ENCODE results near the gene TMEM108.

Gene TMEM108

GRCh38 chr3:133127381-133127780 lies 89.2 kb downstream of the TMEM108 start:
- no peaks in the 10 kb centered on the region for H3K9me3 ChIP-seq (ENCODE audit: control insufficient read depth in 5 of 5, low read length in 5 of 5)
- no peaks in the 10 kb centered on the region for H3K4me1 ChIP-seq (ENCODE audit: control insufficient read depth in 5 of 5, insufficient read depth in 5 of 5, low read length in 5 of 5)
- no peak overlapping the region for H3K9ac ChIP-seq (ENCODE audit: low read length in 5 of 5)
- H3K27me3 ChIP-seq (ENCODE audit: control insufficient read depth in 5 of 5, insufficient read depth in 4 of 5, low read length in 5 of 5), result no peaks in the 10 kb centered on the region
- no peaks in the 10 kb centered on the region for H3K36me3 ChIP-seq (ENCODE audit: control insufficient read depth in 5 of 5, insufficient read depth in 5 of 5, low read length in 5 of 5)
- H3K4me3 ChIP-seq (ENCODE audit: low read depth in 1 of 5, low read length in 5 of 5), result no peak overlapping the region
- no peak overlapping the region for H3K27ac ChIP-seq (ENCODE audit: low read depth, low read length)

- Histone ChIP-seq H3K9me3 (ENCODE audit: control insufficient read depth in 5 of 5, low read length in 5 of 5) (no peaks in the 10 kb centered on the region), H3K27me3 (ENCODE audit: control insufficient read depth in 5 of 5, insufficient read depth in 4 of 5, low read length in 5 of 5) (no peaks in the 10 kb centered on the region), H3K4me3 (ENCODE audit: low read depth in 1 of 5, low read length in 5 of 5) (no peak overlapping the region), H3K27ac (ENCODE audit: low read depth, low read length) (no peak overlapping the region), H3K9ac (ENCODE audit: low read length in 5 of 5) (no peak overlapping the region), H3K36me3 (ENCODE audit: control insufficient read depth in 5 of 5, insufficient read depth in 5 of 5, low read length in 5 of 5) (no peaks in the 10 kb centered on the region), H3K4me1 (ENCODE audit: control insufficient read depth in 5 of 5, insufficient read depth in 5 of 5, low read length in 5 of 5) (no peaks in the 10 kb centered on the region)
These were observed 92.0 kb downstream of the TMEM108 start for GRCh38 chr3:133130168-133130567.

- Histone ChIP-seq H3K27me3 (ENCODE audit: control insufficient read depth in 5 of 5, insufficient read depth in 4 of 5, low read length in 5 of 5) (no peaks in the 10 kb centered on the region), H3K36me3 (ENCODE audit: control insufficient read depth in 5 of 5, insufficient read depth in 5 of 5, low read length in 5 of 5) (no peaks in the 10 kb centered on the region), H3K9me3 (ENCODE audit: control insufficient read depth in 5 of 5, low read length in 5 of 5) (no peaks in the 10 kb centered on the region), H3K27ac (ENCODE audit: low read depth, low read length) (no peak overlapping the region), H3K9ac (ENCODE audit: low read length in 5 of 5) (no peak overlapping the region), H3K4me1 (ENCODE audit: control insufficient read depth in 5 of 5, insufficient read depth in 5 of 5, low read length in 5 of 5) (no peaks in the 10 kb centered on the region), H3K4me3 (ENCODE audit: low read depth in 1 of 5, low read length in 5 of 5) (no peak overlapping the region)
These were observed 97.1 kb downstream of the TMEM108 start for GRCh38 chr3:133135306-133135705.

DNA sequence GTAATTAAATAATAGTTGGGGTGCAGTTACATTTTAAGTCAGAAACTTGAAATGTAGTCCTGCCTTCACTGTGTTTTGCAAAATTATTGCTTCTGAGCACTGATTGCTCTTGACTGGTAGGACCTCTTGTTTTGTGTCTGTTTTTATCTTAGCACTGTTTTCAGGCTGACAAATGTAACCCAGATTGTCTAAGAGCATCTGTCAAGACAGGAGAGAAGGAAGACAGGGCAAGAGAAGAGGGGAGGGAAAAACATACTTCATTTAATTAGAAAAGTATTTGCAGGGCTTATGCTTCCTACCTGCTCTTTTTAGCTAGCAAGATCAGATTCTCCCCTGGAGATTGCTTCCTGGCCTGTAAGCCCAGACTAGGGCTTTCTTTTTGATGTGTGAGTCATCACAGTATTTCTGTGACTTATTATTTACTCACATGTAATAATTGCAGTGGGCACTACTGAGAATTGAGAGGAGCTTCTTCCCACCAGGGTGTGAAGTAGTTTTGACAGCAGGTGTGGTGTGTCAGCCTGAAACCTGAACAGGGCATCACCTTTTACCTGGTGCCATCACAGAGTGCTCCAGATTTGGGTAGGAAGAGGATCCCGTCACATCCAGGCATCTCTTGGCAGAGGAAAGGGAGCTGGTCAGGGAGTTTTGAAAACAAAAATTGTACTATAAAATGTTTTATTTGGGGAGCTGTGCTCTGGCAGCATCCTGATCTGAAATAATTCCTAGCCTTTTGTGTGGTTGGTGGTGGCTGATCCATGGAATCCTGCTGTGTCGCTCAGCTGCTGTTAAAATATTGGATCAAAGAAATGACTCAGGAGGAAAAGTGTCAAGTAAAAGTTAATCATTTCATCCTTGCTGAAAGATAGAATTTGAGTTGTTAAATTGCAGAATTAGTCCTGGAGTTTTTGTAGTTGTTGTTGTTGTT lies 98.2 kb downstream of the TMEM108 start:
- Histone ChIP-seq H3K27ac (ENCODE audit: low read depth, low read length) (no peak overlapping the region), H3K9me3 (ENCODE audit: control insufficient read depth in 5 of 5, low read length in 5 of 5) (no peaks in the 10 kb centered on the region), H3K27me3 (ENCODE audit: control insufficient read depth in 5 of 5, insufficient read depth in 4 of 5, low read length in 5 of 5) (no peaks in the 10 kb centered on the region), H3K4me1 (ENCODE audit: control insufficient read depth in 5 of 5, insufficient read depth in 5 of 5, low read length in 5 of 5) (no peaks in the 10 kb centered on the region), H3K9ac (ENCODE audit: low read length in 5 of 5) (no peak overlapping the region), H3K36me3 (ENCODE audit: control insufficient read depth in 5 of 5, insufficient read depth in 5 of 5, low read length in 5 of 5) (no peaks in the 10 kb centered on the region), H3K4me3 (ENCODE audit: low read depth in 1 of 5, low read length in 5 of 5) (no peak overlapping the region)

- Histone ChIP-seq H3K4me1 (ENCODE audit: control insufficient read depth in 5 of 5, insufficient read depth in 5 of 5, low read length in 5 of 5) (no peaks in the 10 kb centered on the region), H3K9me3 (ENCODE audit: control insufficient read depth in 5 of 5, low read length in 5 of 5) (no peaks in the 10 kb centered on the region), H3K36me3 (ENCODE audit: control insufficient read depth in 5 of 5, insufficient read depth in 5 of 5, low read length in 5 of 5) (no peaks in the 10 kb centered on the region), H3K4me3 (ENCODE audit: low read depth in 1 of 5, low read length in 5 of 5) (no peak overlapping the region), H3K9ac (ENCODE audit: low read length in 5 of 5) (no peak overlapping the region), H3K27ac (ENCODE audit: low read depth, low read length) (no peak overlapping the region), H3K27me3 (ENCODE audit: control insufficient read depth in 5 of 5, insufficient read depth in 4 of 5, low read length in 5 of 5) (no peaks in the 10 kb centered on the region)
These were observed 99.1 kb downstream of the TMEM108 start for GRCh38 chr3:133137042-133137996.

GRCh38 chr3:133138017-133138416 lies 99.8 kb downstream of the TMEM108 start:
- Histone ChIP-seq H3K4me1 (ENCODE audit: control insufficient read depth in 5 of 5, insufficient read depth in 5 of 5, low read length in 5 of 5) (no peaks in the 10 kb centered on the region), H3K9ac (ENCODE audit: low read length in 5 of 5) (no peak overlapping the region), H3K36me3 (ENCODE audit: control insufficient read depth in 5 of 5, insufficient read depth in 5 of 5, low read length in 5 of 5) (no peaks in the 10 kb centered on the region), H3K27ac (ENCODE audit: low read depth, low read length) (no peak overlapping the region), H3K9me3 (ENCODE audit: control insufficient read depth in 5 of 5, low read length in 5 of 5) (no peaks in the 10 kb centered on the region), H3K27me3 (ENCODE audit: control insufficient read depth in 5 of 5, insufficient read depth in 4 of 5, low read length in 5 of 5) (no peaks in the 10 kb centered on the region), H3K4me3 (ENCODE audit: low read depth in 1 of 5, low read length in 5 of 5) (no peak overlapping the region)

DNA sequence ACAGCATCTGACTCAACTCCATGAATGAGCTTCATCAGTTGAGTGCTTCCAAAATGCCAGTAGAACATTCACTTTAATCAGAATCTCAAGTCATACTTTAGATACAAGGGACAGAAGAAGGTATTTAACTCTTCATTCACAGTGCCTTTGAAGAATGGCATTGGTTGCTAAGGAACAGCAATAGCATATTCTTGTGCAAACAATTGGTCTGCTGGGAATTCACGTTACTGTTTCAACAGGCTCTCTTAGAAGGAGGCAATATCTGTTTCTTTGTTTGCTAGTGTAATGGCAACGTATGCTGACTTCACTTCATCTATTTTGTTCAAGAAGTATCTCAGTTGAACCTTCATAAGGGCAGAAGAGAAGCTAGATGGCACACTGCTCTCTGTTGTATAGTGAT lies 113.9 kb downstream of the TMEM108 start:
- Histone ChIP-seq H3K4me1 (ENCODE audit: control insufficient read depth in 5 of 5, insufficient read depth in 5 of 5, low read length in 5 of 5) (no peaks in the 10 kb centered on the region), H3K27ac (ENCODE audit: low read depth, low read length) (no peak overlapping the region), H3K9me3 (ENCODE audit: control insufficient read depth in 5 of 5, low read length in 5 of 5) (peaks cover 0 to 3% (median 0%) of the 10 kb centered on the region in 5 donors), H3K27me3 (ENCODE audit: control insufficient read depth in 5 of 5, insufficient read depth in 4 of 5, low read length in 5 of 5) (no peaks in the 10 kb centered on the region), H3K4me3 (ENCODE audit: low read depth in 1 of 5, low read length in 5 of 5) (no peak overlapping the region), H3K36me3 (ENCODE audit: control insufficient read depth in 5 of 5, insufficient read depth in 5 of 5, low read length in 5 of 5) (no peaks in the 10 kb centered on the region), H3K9ac (ENCODE audit: low read length in 5 of 5) (no peak overlapping the region)

GRCh38 chr3:133152681-133153220 lies 114.6 kb downstream of the TMEM108 start:
- H3K27ac ChIP-seq (ENCODE audit: low read depth, low read length), result no peak overlapping the region
- H3K27me3 ChIP-seq (ENCODE audit: control insufficient read depth in 5 of 5, insufficient read depth in 4 of 5, low read length in 5 of 5), result no peaks in the 10 kb centered on the region
- H3K4me3 ChIP-seq (ENCODE audit: low read depth in 1 of 5, low read length in 5 of 5), result no peak overlapping the region
- no peaks in the 10 kb centered on the region for H3K36me3 ChIP-seq (ENCODE audit: control insufficient read depth in 5 of 5, insufficient read depth in 5 of 5, low read length in 5 of 5)
- H3K9me3 ChIP-seq (ENCODE audit: control insufficient read depth in 5 of 5, low read length in 5 of 5), result peaks cover 0 to 3% (median 0%) of the 10 kb centered on the region in 5 donors
- no peaks in the 10 kb centered on the region for H3K4me1 ChIP-seq (ENCODE audit: control insufficient read depth in 5 of 5, insufficient read depth in 5 of 5, low read length in 5 of 5)
- H3K9ac ChIP-seq (ENCODE audit: low read length in 5 of 5), result no peak overlapping the region

DNA sequence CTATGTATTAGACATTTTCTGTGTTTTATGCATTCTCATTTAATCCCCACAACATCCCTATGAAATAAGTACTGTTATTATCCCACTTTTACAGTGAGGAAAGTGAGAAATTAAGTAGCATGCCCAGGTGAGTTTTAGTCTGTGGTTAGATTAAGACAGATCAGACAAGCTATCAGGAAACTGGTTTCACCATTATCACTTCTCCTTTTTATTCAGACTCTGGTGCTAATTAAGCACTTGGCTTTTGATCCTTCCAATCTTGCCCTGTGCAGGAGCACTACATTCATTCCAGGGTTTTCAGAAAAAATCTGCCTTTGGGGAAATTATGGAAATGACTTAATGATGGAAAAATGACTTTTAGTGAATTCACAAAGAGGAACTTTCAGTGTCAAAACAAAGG lies 115.2 kb downstream of the TMEM108 start:
- no peak overlapping the region for H3K27ac ChIP-seq (ENCODE audit: low read depth, low read length)
- H3K4me1 ChIP-seq (ENCODE audit: control insufficient read depth in 5 of 5, insufficient read depth in 5 of 5, low read length in 5 of 5), result no peaks in the 10 kb centered on the region
- H3K9ac ChIP-seq (ENCODE audit: low read length in 5 of 5), result no peak overlapping the region
- H3K9me3 ChIP-seq (ENCODE audit: control insufficient read depth in 5 of 5, low read length in 5 of 5), result peaks cover 0 to 3% (median 0%) of the 10 kb centered on the region in 5 donors
- no peaks in the 10 kb centered on the region for H3K27me3 ChIP-seq (ENCODE audit: control insufficient read depth in 5 of 5, insufficient read depth in 4 of 5, low read length in 5 of 5)
- no peak overlapping the region for H3K4me3 ChIP-seq (ENCODE audit: low read depth in 1 of 5, low read length in 5 of 5)
- H3K36me3 ChIP-seq (ENCODE audit: control insufficient read depth in 5 of 5, insufficient read depth in 5 of 5, low read length in 5 of 5), result no peaks in the 10 kb centered on the region

- no peaks in the 10 kb centered on the region for H3K36me3 ChIP-seq (ENCODE audit: control insufficient read depth in 5 of 5, insufficient read depth in 5 of 5, low read length in 5 of 5)
- no peaks in the 10 kb centered on the region for H3K27me3 ChIP-seq (ENCODE audit: control insufficient read depth in 5 of 5, insufficient read depth in 4 of 5, low read length in 5 of 5)
- no peak overlapping the region for H3K27ac ChIP-seq (ENCODE audit: low read depth, low read length)
- no peak overlapping the region for H3K4me3 ChIP-seq (ENCODE audit: low read depth in 1 of 5, low read length in 5 of 5)
- H3K4me1 ChIP-seq (ENCODE audit: control insufficient read depth in 5 of 5, insufficient read depth in 5 of 5, low read length in 5 of 5), result no peaks in the 10 kb centered on the region
- peaks cover 0 to 3% (median 0%) of the 10 kb centered on the region in 5 donors for H3K9me3 ChIP-seq (ENCODE audit: control insufficient read depth in 5 of 5, low read length in 5 of 5)
- no peak overlapping the region for H3K9ac ChIP-seq (ENCODE audit: low read length in 5 of 5)
These were observed 119.5 kb downstream of the TMEM108 start for GRCh38 chr3:133157716-133158115.
